MCF 10A (cell line): ENCODE results near the gene DIAPH2. TPM values are rescaled to one million over a fixed set of nuclear protein-coding genes. Genes with fewer than 3 reads are reported as not detected.

Source experiments
- BruUV-seq: library from RNA; stranded (reverse); fragments of 400-500 nt; replicated peaks from 2 replicates; lab custom pipeline; 2021; lab: Mats Ljungman, UMichigan
- CTCF ChIA-PET: fragments of 300-600 bp; sonication (Branson Sonifier 250); formaldehyde crosslinking; extraction: SDS; loops from one replicate; lab custom pipeline; 2021; ENCODE audit warnings: antibody characterized with exemption, inconsistent platforms; lab: Yijun Ruan, JAX
- POLR2A ChIA-PET: fragments of 300-600, 350-650 bp; sonication (Branson Sonifier 250); formaldehyde crosslinking; extraction: SDS; loops from one replicate; lab custom pipeline; 2020; ENCODE audit warnings: antibody characterized with exemption, inconsistent platforms; lab: Yijun Ruan, JAX
- DNase-seq: peaks from one replicate; pipeline ENCODE4 v3.0.0-alpha.2; 2018; ENCODE audit not compliant: unreplicated experiment
- H3K27ac Mint-ChIP-seq: one replicate; pipeline ENCODE4 v1.8.0; 2022; ENCODE audit warnings: mild to moderate bottlenecking, low read depth, mixed read lengths; ENCODE audit not compliant: unreplicated experiment
- H3K27me3 Mint-ChIP-seq: one replicate; pipeline ENCODE4 v1.8.0; 2022; ENCODE audit warnings: mixed read lengths; ENCODE audit not compliant: insufficient read depth, unreplicated experiment
- H3K36me3 Mint-ChIP-seq: one replicate; pipeline ENCODE4 v1.8.0; 2022; ENCODE audit warnings: mild to moderate bottlenecking, moderate library complexity, mixed read lengths; ENCODE audit not compliant: insufficient read depth, unreplicated experiment
- H3K4me1 Mint-ChIP-seq: one replicate; pipeline ENCODE4 v1.8.0; 2022; ENCODE audit warnings: mixed read lengths; ENCODE audit not compliant: insufficient read depth, unreplicated experiment
- H3K4me3 Mint-ChIP-seq: one replicate; pipeline ENCODE4 v1.8.0; 2022; ENCODE audit warnings: mild to moderate bottlenecking, moderate library complexity, mixed read lengths; ENCODE audit not compliant: unreplicated experiment
- H3K9me3 Mint-ChIP-seq: one replicate; pipeline ENCODE4 v1.8.0; 2022; ENCODE audit warnings: mixed read lengths; ENCODE audit not compliant: unreplicated experiment
- CTCF ChIP-seq: fragments of 200-600 bp; IDR thresholded peaks from one replicate; pipeline ENCODE4 v1.8.0; 2022; ENCODE audit warnings: antibody characterized with exemption, mild to moderate bottlenecking; ENCODE audit not compliant: unreplicated experiment
- intact Hi-C: fragments of 100-400 bp; cut with micrococcal nuclease; formaldehyde crosslinking; loops from 2 replicates; pipeline ENCODE4 v1.14.1; 2022
- total RNA-seq: library from RNA; stranded (reverse); gene quantifications from 2 replicates; pipeline ENCODE4 v1.2.3, GENCODE V29; 2022

Gene DIAPH2
- total RNA-seq, 1 experiment from 2014 or later, result 17.6 TPM

GRCh38 chrX:96889726-96890125, 205.1 kb downstream of the DIAPH2 start:
- Mint-ChIP-seq H3K36me3 (peaks cover 10% of the 10 kb centered on the region), H3K9me3 (no peaks in the 10 kb centered on the region), H3K4me1 (no peaks in the 10 kb centered on the region), H3K27ac (no peak overlapping the region), H3K27me3 (peaks cover 12% of the 10 kb centered on the region), H3K4me3 (no peak overlapping the region)
- intact Hi-C loops, result no loop called here
- DNase-seq, result no peak
- no peak for TF ChIP-seq CTCF
- BruUV-seq, result no TSS peak
- ChIA-PET POLR2A (no interaction called here), CTCF (interaction anchor here (0.5 to 0.6 kb wide), 2 partner anchors 11 to 114 kb away, joined by 3 to 5 read pairs; no protein-coding TSS in a partner anchor)

- no peak for TF ChIP-seq CTCF
- Mint-ChIP-seq H3K4me1 (no peaks in the 10 kb centered on the region), H3K27ac (no peak overlapping the region), H3K36me3 (no peaks in the 10 kb centered on the region), H3K4me3 (no peak overlapping the region), H3K9me3 (no peaks in the 10 kb centered on the region), H3K27me3 (peaks cover 22% of the 10 kb centered on the region)
- DNase-seq, result no peak
- CTCF ChIA-PET, result interaction anchor here (0.6 to 1.2 kb wide), 2 partner anchors 13 to 468 kb away, joined by 3 read pairs; no protein-coding TSS in a partner anchor
- intact Hi-C loops, result no loop called here
- POLR2A ChIA-PET, result interaction anchor here (0.6 kb wide), 1 partner anchor 1675 kb away, joined by 3 read pairs; no protein-coding TSS in a partner anchor
- BruUV-seq, result no TSS peak
These were observed 222.1 kb downstream of the DIAPH2 start for GRCh38 chrX:96906741-96907140.

DNA sequence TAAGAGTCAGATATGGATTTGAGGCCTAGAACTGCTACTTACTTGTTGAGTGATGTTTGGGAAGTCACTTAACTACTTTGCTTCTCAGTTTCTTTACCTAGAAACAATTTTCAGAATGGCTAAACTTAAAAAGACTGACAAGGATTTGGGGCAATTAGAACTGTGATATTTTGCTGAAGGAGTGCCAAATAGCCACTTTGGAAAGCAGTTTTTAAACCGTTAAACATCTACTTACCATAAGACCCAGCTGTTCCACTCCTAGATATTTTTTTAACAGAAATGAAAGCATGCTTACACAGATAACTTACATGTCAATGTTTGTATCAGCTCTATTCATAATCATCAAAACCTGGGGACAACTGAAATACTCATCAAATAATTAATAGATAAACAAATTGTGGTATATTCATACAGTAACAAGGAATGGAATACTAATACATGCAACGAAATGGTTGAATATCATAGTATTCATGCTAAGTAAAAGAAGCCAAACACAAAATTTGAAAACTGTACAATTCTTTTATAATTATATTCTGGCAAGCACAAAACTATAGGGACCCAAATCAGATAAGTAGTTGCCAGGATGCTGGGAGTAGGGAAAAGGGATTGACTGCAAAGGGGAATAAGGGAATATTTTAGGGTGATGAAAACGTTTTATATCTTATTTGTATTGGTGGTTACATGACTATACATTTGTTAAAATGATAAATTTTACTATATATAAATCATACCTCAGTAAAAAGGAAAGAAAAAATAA, 223.1 kb downstream of the DIAPH2 start:
- ChIA-PET POLR2A (no interaction called here), CTCF (interaction anchor here (0.6 to 1.2 kb wide), 2 partner anchors 14 to 467 kb away, joined by 3 read pairs; no protein-coding TSS in a partner anchor)
- H3K27ac Mint-ChIP-seq, result no peak overlapping the region
- no peak for TF ChIP-seq CTCF
- peaks cover 22% of the 10 kb centered on the region for H3K27me3 Mint-ChIP-seq
- H3K9me3 Mint-ChIP-seq, result no peaks in the 10 kb centered on the region
- intact Hi-C loops, result no loop called here
- no peak overlapping the region for H3K4me3 Mint-ChIP-seq
- H3K36me3 Mint-ChIP-seq, result no peaks in the 10 kb centered on the region
- no TSS peak for BruUV-seq
- no peaks in the 10 kb centered on the region for H3K4me1 Mint-ChIP-seq
- DNase-seq, result no peak

GRCh38 chrX:96909291-96909690, 224.6 kb downstream of the DIAPH2 start:
- POLR2A ChIA-PET, result no interaction called here
- TF ChIP-seq CTCF, result no peak
- intact Hi-C loops, result no loop called here

More at GRCh38 chrX:96909291-96909690, 224.6 kb downstream of the DIAPH2 start:
- H3K36me3 Mint-ChIP-seq, result no peaks in the 10 kb centered on the region
- no peaks in the 10 kb centered on the region for H3K9me3 Mint-ChIP-seq
- CTCF ChIA-PET, result no interaction called here
- no peak overlapping the region for H3K27ac Mint-ChIP-seq
- BruUV-seq, result no TSS peak
- no peaks in the 10 kb centered on the region for H3K4me1 Mint-ChIP-seq
- no peak overlapping the region for H3K4me3 Mint-ChIP-seq
- DNase-seq, result no peak
- H3K27me3 Mint-ChIP-seq, result peaks cover 22% of the 10 kb centered on the region
